ENCODE measurements around the gene SIM2.

GRCh38 chr21:36751383-36751782 lies 52.5 kb downstream of the SIM2 start:
- TF ChIP-seq CTCF (IDR thresholded peaks at IDR 0.05; ENCODE audit: borderline replicate concordance, extremely low read depth, low read length, poor library complexity, severe bottlenecking) (no peak), EZH2 (IDR thresholded peaks at IDR 0.05; ENCODE audit: borderline replicate concordance, low read depth, low read length, severe bottlenecking) (no peak)

Measured in DND-41 (cell line).